ENCODE measurements around the gene XRCC4.

The XRCC4 gene

GRCh38 chr5:83396662-83397061 is 319.3 kb downstream of the XRCC4 start:
- DNase-seq = no peak

DNA sequence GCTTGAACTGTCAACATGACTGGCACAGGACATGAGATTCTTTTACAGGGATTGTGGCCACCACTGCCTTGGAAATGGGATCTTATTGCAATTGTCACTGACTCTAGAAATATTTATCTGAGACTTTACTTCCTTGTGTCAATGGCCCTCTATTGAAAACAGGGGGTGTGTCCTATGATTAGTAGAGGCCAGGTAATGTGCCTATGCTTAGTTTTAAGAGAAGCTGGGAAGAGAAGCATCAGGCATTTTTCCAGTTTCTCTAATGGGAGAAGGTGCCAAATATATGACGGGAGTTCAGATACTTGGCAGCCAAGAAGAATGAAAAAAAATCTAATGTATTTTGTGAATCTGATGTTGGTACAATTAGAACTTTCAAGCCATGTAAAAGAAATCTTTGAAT is 320.3 kb downstream of the XRCC4 start:
- DNase-seq = peak in 1 of 2 experiments; percentile 27

GRCh38 chr5:83400241-83400640 is 322.9 kb downstream of the XRCC4 start:
- no peak for DNase-seq

DNA sequence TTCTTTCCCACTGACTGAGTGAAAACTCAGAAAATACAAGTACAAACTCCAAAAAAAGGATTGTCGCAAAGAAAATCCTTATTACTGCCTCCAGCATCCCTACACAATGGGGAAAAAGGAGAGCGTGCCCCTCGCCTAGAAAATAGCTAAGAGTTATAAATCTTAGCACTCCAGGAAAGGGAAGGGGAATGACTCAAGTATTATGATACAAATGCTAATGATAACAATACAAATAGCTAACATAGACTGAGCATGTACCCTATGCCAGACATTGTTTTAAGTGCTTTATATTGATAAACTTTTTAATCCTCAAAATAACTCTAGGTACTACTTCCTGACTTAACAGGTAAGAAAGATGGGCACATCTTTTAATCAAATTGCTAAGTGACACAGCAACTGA is 323.4 kb downstream of the XRCC4 start:
- DNase-seq = no peak

DNA sequence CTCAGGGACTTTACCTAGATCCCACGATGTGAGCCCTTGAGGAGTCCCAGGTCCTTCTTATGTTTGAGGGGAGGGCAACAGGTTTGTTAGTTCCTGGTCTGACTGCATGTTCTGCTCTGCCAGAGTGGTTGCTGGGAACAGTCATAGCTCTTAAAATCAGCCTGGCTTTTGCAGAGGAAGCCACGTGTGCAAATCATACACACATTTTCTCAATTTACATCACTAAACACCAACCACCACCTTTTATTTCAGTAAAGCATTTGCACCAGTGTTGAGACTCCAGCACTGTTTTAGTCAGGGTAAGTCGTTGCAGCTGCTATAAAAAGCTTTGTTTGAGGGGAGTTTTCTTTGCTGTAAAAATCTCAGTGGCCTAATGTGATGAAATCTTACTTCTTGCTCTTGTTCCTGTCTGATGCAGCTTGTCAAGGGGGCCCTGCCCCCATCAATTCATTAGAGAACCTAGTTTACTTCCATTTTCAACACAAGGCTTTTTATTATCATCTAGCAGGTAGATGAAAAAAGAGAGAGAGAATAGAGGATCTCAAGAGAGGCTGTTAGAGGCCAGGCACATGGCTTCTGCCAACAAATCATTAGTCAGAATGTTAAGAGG is 323.9 kb downstream of the XRCC4 start:
- DNase-seq = no peak

- no peak for DNase-seq
Measured at GRCh38 chr5:83401775-83402174, 324.4 kb downstream of the XRCC4 start.

Data from NCI-H446 (cell line).